ENCODE results near the gene ADAMTSL4. TPM values are rescaled to one million over a fixed set of nuclear protein-coding genes. Genes with fewer than 3 reads are reported as not detected.
A peak's percentile ranks its signal among the peaks of the same experiment; 100 is the strongest.

The ADAMTSL4 gene
- total RNA-seq, 1 donor from 2014 or later, result 70.2 TPM

- DNase-seq (ENCODE audit: low spot score) (no peak), ATAC-seq (no peak)
- intact Hi-C loops (cut with DNase I), result loop anchor here (2.0 kb wide), 1 partner anchor 46 kb away; no protein-coding TSS in a partner anchor
Measured at GRCh38 chr1:150530491-150531159, 18.6 kb upstream of the ADAMTSL4 start.

DNA sequence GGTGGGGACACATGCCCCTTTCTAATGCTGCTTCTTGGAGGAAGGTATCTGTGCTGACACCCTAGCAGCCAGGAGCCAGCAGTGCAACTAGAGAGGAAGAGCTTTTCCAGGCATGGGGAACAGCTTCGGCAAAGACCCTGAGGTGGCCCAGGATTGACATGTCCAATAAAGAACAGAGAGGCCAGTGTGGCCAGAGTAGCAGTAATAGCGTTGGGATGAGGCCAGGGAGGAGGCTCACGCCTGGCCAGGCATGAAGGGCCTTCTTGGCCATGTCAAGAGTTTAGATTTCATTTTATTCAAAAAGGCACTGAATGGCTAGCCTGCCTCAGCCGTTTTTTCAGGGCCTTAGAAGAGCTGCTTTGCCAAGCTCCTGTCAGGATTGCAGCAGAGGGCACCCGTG, 16.3 kb upstream of the ADAMTSL4 start:
- DNase-seq (ENCODE audit: low spot score), result no peak
- ATAC-seq, result peak; percentile 13
- intact Hi-C loops (cut with DNase I), result no loop called here

GRCh38 chr1:150534002-150534401, 15.2 kb upstream of the ADAMTSL4 start:
- no peak for ATAC-seq

GRCh38 chr1:150535511-150536287, 13.5 kb upstream of the ADAMTSL4 start:
- DNase-seq (ENCODE audit: low spot score) (no peak), ATAC-seq (no peak)
- intact Hi-C loops (cut with DNase I), result no loop called here

More at GRCh38 chr1:150534002-150534401, 15.2 kb upstream of the ADAMTSL4 start:
- DNase-seq (ENCODE audit: low spot score), result no peak
- intact Hi-C loops (cut with DNase I), result no loop called here

DNA sequence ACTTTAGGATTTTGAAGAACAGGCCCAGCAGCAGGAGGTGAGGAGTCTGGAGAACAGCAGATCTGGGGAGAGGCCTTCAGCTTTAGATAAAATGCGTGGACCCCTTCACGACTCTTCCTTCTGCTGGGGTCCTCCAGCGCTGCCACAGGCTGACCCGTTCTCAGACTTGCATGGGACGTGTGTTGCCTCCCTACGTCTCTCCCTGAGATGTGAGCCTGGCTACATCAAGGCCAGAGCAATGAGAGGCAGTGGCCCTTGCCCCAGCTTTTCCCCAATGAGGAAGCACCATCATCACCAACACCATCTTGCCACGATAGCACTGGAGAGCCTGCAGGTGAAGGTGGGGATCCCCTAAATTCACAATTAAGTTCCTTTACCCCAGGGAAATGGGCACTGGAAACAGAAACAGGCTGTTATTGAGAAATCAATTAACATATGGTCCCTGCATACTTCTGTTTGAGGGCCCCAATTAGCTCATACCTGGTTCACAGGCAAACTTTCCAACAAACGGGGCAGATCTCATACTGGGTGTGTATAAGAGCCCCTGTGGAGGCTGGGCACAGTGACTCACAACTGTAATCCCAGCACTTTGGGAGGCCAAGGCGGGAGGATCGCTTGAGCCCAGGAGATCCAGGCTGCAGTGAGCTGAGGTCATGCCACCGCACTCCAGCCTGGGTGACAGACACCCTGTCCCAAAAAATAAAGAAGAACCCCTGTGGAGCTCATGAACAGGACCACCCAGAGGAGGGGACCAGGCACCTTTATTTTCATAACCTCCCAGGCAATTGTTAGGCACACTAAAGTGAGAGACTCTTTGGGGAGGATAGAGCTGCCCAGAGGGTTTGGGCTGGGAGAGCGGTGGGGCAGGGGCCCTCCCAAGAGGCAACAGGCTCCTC, 12.1 kb upstream of the ADAMTSL4 start:
- intact Hi-C loops (cut with DNase I), result no loop called here
- no peak for ATAC-seq
- no peak for DNase-seq (ENCODE audit: low spot score)

- DNase-seq (ENCODE audit: low spot score) (no peak), ATAC-seq (peak; percentile 50)
- intact Hi-C loops (cut with DNase I), result no loop called here
Measured at GRCh38 chr1:150537732-150538684, 11.2 kb upstream of the ADAMTSL4 start.

- intact Hi-C loops (cut with DNase I), result no loop called here
- peak; percentile 38 for ATAC-seq
- no peak for DNase-seq (ENCODE audit: low spot score)
Measured at GRCh38 chr1:150543500-150544143, 5.6 kb upstream of the ADAMTSL4 start.

GRCh38 chr1:150544204-150544603, 5.0 kb upstream of the ADAMTSL4 start:
- no peak for ATAC-seq
- DNase-seq (ENCODE audit: low spot score), result no peak
- intact Hi-C loops (cut with DNase I), result no loop called here

GRCh38 chr1:150545486-150546032, 3.6 kb upstream of the ADAMTSL4 start:
- DNase-seq (ENCODE audit: low spot score) (no peak), ATAC-seq (no peak)
- intact Hi-C loops (cut with DNase I), result no loop called here

DNA sequence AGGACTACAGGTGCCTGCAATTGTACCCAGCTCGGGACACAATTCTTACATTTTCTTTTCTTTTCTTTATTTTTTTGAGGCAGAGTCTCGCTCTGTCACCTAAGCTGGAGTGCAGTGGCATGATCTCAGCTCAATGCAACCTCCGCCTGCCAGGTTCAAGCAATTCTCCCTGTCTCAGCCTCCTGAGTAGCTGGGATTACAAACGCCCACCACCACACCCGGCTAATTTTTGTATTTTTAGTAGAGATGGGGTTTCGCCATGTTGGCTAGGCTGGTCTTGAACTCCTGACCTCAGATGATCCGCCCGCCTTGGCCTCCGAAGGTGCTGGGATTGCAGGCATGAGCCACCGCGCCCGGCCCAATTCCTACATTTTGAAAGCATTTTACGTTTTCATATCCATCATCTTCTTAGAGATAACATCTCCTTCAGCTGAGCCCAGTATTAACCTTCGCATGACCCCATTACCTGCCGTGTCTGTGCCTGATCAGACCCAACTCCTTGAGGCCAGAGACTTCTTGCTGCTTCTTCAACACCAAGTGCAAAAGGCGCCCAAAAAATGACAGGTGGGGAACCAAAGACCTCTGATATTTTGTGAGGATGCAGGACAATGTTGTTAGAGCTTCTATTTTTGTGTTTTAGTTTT, 2.8 kb upstream of the ADAMTSL4 start:
- ATAC-seq, result no peak
- no peak for DNase-seq (ENCODE audit: low spot score)
- intact Hi-C loops (cut with DNase I), result no loop called here

DNA sequence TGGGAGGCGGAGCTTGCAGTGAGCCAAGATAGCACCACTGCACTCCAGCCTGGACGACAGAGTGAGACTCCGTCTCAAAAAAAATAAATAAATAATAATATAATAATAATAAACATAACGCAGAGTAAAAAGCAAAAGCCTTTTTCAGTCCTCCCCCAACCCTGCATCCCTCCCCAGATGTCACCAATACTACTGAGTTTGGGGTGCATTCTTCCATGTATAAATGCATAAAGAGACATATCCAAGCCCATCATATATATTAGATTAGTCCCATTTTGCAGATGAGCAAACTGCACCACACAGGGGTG, 930 bp upstream of the ADAMTSL4 start:
- DNase-seq (ENCODE audit: low spot score), result no peak
- intact Hi-C loops (cut with DNase I), result no loop called here
- ATAC-seq, result no peak

DNA sequence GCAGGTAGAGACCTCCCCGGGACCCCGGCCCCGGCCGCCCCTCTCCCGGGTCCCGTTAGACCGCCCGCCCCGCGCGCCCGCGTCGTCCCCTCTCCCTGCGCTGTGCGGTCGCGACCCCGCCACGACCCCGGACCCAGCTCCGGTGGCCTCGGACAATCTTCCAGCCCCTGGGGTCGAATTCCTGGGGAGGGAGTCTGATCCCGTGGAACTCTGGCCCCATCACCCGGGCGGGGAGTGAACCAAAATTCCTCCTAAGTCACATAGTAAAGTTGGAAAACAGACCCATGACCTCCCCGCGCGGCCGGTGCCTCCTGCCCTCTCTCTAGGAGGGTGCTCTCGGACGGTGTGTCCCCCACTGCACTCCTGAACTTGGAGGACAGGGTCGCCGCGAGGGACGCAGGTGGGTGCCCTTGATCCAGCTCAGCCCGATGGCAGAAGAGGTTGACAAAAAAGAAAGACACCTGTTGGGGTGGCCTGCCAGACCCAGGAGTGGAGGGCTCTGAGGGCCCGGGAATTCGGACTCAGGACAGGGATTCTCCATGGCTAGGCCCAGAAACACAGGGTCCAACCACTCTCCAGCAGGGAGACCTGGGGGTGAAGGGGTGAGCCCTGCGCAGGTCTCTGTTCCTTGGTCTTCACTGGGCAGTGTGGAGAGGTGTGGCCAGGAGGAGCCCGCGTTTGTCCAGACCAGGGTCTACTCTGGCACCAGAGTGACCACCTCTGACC, 451 bp downstream of the ADAMTSL4 start:
- intact Hi-C loops (cut with DNase I), result no loop called here
- DNase-seq (ENCODE audit: low spot score) (peak; percentile 78), ATAC-seq (peak; percentile 19)

DNA sequence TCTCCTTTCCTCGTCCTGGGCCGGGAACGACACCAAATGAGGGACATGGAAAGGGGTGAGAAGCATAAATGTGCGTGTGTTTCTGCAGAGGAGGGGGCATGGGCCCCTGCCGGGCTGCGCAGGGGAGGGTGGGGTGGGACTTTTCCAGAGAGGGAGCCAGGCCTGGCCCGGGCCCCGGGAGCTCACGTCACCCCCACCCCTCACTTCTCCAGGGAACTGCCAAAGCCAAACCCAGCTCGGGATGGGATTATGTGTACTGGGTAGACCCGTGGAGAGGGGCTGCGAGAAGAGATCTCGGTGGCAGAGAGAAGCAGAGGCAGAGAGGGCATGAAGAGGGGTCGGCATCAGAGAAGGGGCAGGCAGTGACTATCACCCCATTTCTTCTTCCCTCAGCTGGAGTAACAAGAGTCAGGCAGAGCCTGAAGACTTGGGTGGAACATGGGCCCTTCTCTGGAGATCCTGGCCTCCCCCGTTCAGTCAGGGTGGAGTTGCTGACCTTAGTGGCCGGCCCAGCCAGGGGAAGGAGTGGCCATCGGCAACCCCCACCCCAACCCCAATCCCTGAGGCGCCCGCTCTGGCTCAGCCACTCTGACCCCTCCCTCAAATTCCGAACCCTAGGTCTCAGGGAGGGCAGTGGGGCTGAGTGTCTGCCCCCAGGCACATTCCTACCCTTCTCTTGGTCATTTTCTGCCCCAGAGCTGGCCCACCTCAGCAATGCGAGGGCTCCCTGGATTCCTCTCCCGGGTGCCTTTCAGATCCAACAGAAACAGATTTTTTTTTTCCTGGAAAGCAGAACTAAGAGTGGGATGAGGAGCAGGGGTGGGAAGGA, 1.2 kb downstream of the ADAMTSL4 start:
- intact Hi-C loops (cut with DNase I), result no loop called here
- DNase-seq (ENCODE audit: low spot score) (no peak), ATAC-seq (peak; percentile 52)

DNA sequence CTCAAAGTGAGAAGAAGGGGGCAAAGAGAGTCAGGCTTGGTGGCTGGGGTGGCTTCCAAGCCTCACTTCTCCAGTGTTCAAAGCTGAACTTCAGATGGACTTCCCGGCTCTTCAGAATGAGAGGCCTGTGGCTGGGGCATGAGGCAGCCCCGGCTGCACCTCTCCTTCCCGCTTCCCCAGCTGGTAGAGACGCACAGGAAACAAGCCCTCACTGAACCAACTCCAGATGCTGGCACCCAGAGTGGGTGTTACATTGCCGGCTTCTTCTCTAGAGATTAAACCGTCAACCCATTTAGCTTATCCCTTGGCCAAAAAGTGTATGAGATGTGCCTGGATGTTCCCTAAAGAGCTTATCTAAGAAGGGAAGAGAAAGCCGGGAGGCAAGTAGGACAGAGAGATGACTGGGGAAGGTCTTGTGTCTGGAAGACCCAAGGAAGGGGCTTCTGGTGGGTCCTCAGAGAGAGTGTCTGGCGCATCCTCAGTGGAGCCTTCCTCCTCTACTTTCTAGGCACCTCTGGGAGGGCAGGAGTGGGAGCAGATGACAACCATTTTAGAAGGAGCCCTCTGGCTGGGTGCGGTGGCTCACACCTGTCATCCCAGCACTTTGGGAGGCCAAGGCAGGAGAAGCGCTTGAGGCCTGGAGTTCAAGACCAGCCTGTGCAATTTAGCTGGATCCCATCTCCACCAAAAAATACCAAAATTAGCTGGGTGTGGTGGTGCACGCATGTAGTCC, 2.0 kb downstream of the ADAMTSL4 start:
- no peak for DNase-seq (ENCODE audit: low spot score)
- intact Hi-C loops (cut with DNase I), result no loop called here
- ATAC-seq, result peak; percentile 6

DNA sequence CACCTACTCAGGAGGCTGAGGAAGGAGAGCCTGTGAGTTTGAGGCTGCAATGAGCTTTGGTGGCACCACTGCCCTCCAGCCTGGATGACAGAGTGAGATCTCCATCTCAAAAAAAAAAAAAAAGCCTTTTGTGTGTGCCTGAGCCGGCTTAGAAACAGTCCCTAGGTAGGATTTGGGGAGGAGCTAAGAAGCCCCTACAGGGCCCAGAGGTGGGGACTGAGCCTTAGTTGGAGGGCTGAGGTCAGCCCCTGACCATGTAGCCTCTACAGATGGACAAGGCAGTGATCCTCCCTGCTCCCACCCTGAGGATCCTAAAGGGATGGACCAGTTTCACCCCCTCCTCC, 2.5 kb downstream of the ADAMTSL4 start:
- intact Hi-C loops (cut with DNase I), result no loop called here
- ATAC-seq, result peak; percentile 0
- DNase-seq (ENCODE audit: low spot score), result no peak
